K562 (cell line): Measurements from ENCODE around the gene EMID1. TPM values are rescaled to one million over a fixed set of nuclear protein-coding genes. Genes with fewer than 3 reads are reported as not detected.

Experiments
- E2F3 ChIP-seq: fragments of 250-450 bp; sonication (Bioruptor Pico); IDR thresholded peaks from 2 replicates; pipeline ENCODE4 v1.4.0; 2020; ENCODE audit warnings: mild to moderate bottlenecking
- ETS2 ChIP-seq: IDR thresholded peaks from 2 replicates; pipeline ENCODE4 v1.6.1; 2016; ENCODE audit warnings: borderline replicate concordance, missing genetic modification characterization, mild to moderate bottlenecking, moderate library complexity, missing compliant biosample characterization; ENCODE audit not compliant: poor library complexity, severe bottlenecking
- LARP7 ChIP-seq: fragments of 450-650 bp; IDR thresholded peaks from 2 replicates; pipeline ENCODE4 v1.6.1; 2016
- PYGO2 ChIP-seq: fragments of 450-650 bp; IDR thresholded peaks from 2 replicates; pipeline ENCODE4 v1.6.1; 2016; ENCODE audit warnings: mild to moderate bottlenecking, missing genetic modification characterization, moderate library complexity, missing compliant biosample characterization
- RBFOX2 ChIP-seq: fragments of 200-400 bp; formaldehyde crosslinking; IDR thresholded peaks from 2 replicates; pipeline ENCODE4 v1.6.1; 2017; ENCODE audit warnings: low read depth, mild to moderate bottlenecking, low read length, moderate library complexity
- RBM22 ChIP-seq: fragments of 200-400 bp; formaldehyde crosslinking; IDR thresholded peaks from 2 replicates; pipeline ENCODE4 v1.6.1; 2018; ENCODE audit warnings: low read length, low read depth; ENCODE audit not compliant: poor library complexity, severe bottlenecking
- RBM25 ChIP-seq: fragments of 200-400 bp; formaldehyde crosslinking; IDR thresholded peaks from 2 replicates; pipeline ENCODE4 v1.6.1; 2018; ENCODE audit warnings: low read length, low read depth, moderate library complexity; ENCODE audit not compliant: severe bottlenecking
- SIX5 ChIP-seq, 2 experiments: IDR thresholded peaks; 2 replicates each; pipeline ENCODE4 v1.6.1; 2011; ENCODE audit warnings: low read length in 2 of 2, borderline replicate concordance in 1 of 2, low read depth in 1 of 2, mild to moderate bottlenecking in 1 of 2, moderate library complexity in 1 of 2; ENCODE audit not compliant: insufficient read depth in 1 of 2
- STAG1 ChIP-seq: sonication (generic); formaldehyde crosslinking; IDR thresholded peaks from 2 replicates; pipeline ENCODE4 v1.5.0; 2020; ENCODE audit warnings: missing genetic modification reagents, borderline replicate concordance
- TEAD4 ChIP-seq, 2 experiments: sonication (generic) in 1 of 2; formaldehyde crosslinking in 1 of 2; IDR thresholded peaks; 2 replicates each; pipeline versions ENCODE4 v1.6.1 to v1.8.0; 2012 to 2022; ENCODE audit warnings: borderline replicate concordance in 1 of 2, inconsistent platforms in 1 of 2, low read length in 1 of 2, mild to moderate bottlenecking in 1 of 2, missing genetic modification reagents in 1 of 2
- ZNF696 ChIP-seq: fragments of 250-450 bp; sonication (Bioruptor Pico); conservative IDR thresholded peaks from 2 replicates; pipeline ENCODE4 v1.4.0; 2020; ENCODE audit warnings: mild to moderate bottlenecking, moderate library complexity
- ZNF766 ChIP-seq: fragments of 200-800 bp; sonication (Bioruptor generic); conservative IDR thresholded peaks from 2 replicates; pipeline ENCODE4 v1.6.1; 2016; ENCODE audit warnings: missing genetic modification characterization, missing compliant biosample characterization
- ZNF780A ChIP-seq: fragments of 250-450 bp; sonication (Bioruptor Pico); IDR thresholded peaks from 2 replicates; pipeline ENCODE4 v1.5.0; 2021; ENCODE audit warnings: mild to moderate bottlenecking
- ZNF79 ChIP-seq: fragments of 250-450 bp; sonication (Bioruptor Pico); IDR thresholded peaks from 2 replicates; pipeline ENCODE4 v1.4.0; 2020; ENCODE audit warnings: low read depth, mild to moderate bottlenecking, moderate library complexity
- polyA plus RNA-seq, 8 experiments: library from polyadenylated mRNA; depleted of rRNA in 4 of 8; stranded (reverse) in 5 of 8; unstranded in 3 of 8; fragments of >200 nt; fragmentation: Nextera tagmentation in 2 of 8; fragmentation: Illumina TruSeq in 1 of 8; extraction: Ambion mirVana in 2 of 8; extraction: Trizol in 1 of 8; gene quantifications; 2 replicates each; pipeline versions ENCODE4 v1.2.1 to v1.2.3, GENCODE V29; 2011 to 2014; ENCODE audit warnings: inconsistent platforms in 1 of 8, missing spikeins in 1 of 8
- total RNA-seq, 7 experiments: library from RNA; depleted of rRNA in 6 of 7; stranded (reverse); fragments of >200 nt in 6 of 7; fragmentation: Illumina TruSeq in 2 of 7; extraction: Trizol in 2 of 7; gene quantifications; 2 replicates each; pipeline versions ENCODE4 v1.2.1 to v1.2.3, GENCODE V29; 2011 to 2021; ENCODE audit warnings: low replicate concordance in 1 of 7
- TF ChIP-seq, protein P1 (sequence below): fragments of 150-350 bp; IDR thresholded peaks from 2 replicates; pipeline ENCODE4 v1.6.1; 2014; ENCODE audit warnings: low read depth, mild to moderate bottlenecking, low read length, borderline replicate concordance
- TF ChIP-seq, protein P2 (sequence below): IDR thresholded peaks from 2 replicates; pipeline ENCODE4 v1.6.1; 2011; ENCODE audit warnings: borderline replicate concordance, low read depth, mild to moderate bottlenecking, moderate library complexity, low read length; ENCODE audit not compliant: insufficient read depth, poor library complexity, severe bottlenecking
- TF ChIP-seq, protein P3 (sequence below): fragments of 450-650 bp; IDR thresholded peaks from 2 replicates; pipeline ENCODE4 v1.6.1; 2017; ENCODE audit warnings: antibody characterized with exemption

Gene EMID1
- total and polyA plus RNA-seq, 9 of the 15 experiments (the other 6 are each of a cell fraction or from before 2014, with no cell fraction given), result 0.15 to 7.2 (median 2.7) TPM

DNA sequence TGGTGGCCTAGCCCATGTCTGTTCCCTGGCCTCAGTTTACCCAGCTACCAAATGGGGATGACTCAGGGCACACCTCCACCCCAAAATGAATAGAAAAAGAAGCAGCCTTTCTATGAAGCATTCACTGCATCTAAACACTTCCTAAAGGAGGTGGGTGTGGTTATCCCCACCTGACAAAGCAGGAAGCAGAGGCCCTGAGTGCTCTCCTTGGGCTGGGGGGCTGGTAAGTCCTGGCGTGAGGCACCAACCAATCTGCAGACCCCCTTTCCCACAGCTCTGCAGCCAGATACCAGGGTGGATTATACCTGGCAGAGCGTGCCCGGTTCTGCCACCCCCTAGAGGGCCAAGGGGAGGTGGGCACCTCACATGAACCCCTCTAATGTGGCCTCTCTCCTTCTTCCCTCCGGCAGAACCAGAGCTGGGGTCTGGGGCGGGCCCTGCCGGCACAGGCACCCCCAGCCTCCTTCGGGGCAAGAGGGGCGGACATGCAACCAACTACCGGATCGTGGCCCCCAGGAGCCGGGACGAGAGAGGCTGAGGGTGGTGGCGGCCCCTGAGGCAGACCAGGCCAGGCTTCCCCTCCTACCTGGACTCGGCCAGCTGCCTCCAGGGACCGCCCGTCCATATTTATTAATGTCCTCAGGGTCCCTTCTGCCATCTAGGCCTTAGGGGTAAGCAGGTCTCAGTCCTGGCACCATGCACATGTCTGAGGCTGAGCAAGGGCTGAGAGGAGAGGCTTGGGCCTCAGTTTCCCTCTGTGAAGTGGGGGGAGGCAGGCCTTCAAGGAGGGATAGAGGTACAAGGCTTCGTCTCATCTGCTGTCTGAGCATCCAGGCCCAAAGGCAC is 52.9 kb downstream of the EMID1 start (continued):
- TF ChIP-seq ZNF780A (no peak), LARP7 (no peak), TEAD4 (IDR thresholded peaks at IDR 0.05; ENCODE audit: low read length) (no peak), TEAD4 (CRISPR knock-in tag; IDR thresholded peaks at IDR 0.05; ENCODE audit: borderline replicate concordance) (no peak), ZNF696 (CRISPR knock-in tag) (no peak), RBFOX2 (peak; percentile 43; the same call in 1 of the 2 replicates), RBM22 (peak; percentile 48), ZNF79 (CRISPR knock-in tag) (no peak), RBM25 (peak; percentile 36), PYGO2 (tag) (no peak), ZNF766 (no peak), STAG1 (no peak), ETS2 (tag) (no peak), E2F3 (CRISPR knock-in tag) (no peak), SIX5 (IDR thresholded peaks at IDR 0.05; ENCODE audit: borderline replicate concordance in 1 of 2, insufficient read depth in 1 of 2, low read depth in 1 of 2, low read length in 2 of 2) (no peak)
- TF ChIP-seq, protein P1, sequence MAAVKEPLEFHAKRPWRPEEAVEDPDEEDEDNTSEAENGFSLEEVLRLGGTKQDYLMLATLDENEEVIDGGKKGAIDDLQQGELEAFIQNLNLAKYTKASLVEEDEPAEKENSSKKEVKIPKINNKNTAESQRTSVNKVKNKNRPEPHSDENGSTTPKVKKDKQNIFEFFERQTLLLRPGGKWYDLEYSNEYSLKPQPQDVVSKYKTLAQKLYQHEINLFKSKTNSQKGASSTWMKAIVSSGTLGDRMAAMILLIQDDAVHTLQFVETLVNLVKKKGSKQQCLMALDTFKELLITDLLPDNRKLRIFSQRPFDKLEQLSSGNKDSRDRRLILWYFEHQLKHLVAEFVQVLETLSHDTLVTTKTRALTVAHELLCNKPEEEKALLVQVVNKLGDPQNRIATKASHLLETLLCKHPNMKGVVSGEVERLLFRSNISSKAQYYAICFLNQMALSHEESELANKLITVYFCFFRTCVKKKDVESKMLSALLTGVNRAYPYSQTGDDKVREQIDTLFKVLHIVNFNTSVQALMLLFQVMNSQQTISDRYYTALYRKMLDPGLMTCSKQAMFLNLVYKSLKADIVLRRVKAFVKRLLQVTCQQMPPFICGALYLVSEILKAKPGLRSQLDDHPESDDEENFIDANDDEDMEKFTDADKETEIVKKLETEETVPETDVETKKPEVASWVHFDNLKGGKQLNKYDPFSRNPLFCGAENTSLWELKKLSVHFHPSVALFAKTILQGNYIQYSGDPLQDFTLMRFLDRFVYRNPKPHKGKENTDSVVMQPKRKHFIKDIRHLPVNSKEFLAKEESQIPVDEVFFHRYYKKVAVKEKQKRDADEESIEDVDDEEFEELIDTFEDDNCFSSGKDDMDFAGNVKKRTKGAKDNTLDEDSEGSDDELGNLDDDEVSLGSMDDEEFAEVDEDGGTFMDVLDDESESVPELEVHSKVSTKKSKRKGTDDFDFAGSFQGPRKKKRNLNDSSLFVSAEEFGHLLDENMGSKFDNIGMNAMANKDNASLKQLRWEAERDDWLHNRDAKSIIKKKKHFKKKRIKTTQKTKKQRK, result no peak
- TF ChIP-seq, protein P2, sequence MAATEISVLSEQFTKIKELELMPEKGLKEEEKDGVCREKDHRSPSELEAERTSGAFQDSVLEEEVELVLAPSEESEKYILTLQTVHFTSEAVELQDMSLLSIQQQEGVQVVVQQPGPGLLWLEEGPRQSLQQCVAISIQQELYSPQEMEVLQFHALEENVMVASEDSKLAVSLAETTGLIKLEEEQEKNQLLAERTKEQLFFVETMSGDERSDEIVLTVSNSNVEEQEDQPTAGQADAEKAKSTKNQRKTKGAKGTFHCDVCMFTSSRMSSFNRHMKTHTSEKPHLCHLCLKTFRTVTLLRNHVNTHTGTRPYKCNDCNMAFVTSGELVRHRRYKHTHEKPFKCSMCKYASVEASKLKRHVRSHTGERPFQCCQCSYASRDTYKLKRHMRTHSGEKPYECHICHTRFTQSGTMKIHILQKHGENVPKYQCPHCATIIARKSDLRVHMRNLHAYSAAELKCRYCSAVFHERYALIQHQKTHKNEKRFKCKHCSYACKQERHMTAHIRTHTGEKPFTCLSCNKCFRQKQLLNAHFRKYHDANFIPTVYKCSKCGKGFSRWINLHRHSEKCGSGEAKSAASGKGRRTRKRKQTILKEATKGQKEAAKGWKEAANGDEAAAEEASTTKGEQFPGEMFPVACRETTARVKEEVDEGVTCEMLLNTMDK, result no peak
- TF ChIP-seq, protein P3, sequence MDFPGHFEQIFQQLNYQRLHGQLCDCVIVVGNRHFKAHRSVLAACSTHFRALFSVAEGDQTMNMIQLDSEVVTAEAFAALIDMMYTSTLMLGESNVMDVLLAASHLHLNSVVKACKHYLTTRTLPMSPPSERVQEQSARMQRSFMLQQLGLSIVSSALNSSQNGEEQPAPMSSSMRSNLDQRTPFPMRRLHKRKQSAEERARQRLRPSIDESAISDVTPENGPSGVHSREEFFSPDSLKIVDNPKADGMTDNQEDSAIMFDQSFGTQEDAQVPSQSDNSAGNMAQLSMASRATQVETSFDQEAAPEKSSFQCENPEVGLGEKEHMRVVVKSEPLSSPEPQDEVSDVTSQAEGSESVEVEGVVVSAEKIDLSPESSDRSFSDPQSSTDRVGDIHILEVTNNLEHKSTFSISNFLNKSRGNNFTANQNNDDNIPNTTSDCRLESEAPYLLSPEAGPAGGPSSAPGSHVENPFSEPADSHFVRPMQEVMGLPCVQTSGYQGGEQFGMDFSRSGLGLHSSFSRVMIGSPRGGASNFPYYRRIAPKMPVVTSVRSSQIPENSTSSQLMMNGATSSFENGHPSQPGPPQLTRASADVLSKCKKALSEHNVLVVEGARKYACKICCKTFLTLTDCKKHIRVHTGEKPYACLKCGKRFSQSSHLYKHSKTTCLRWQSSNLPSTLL, result no peak
- TF ChIP-seq, all 486 proteins: peak for 4
